HepG2 (cell line): ENCODE measurements around the gene HDAC5. TPM values are rescaled to one million over a fixed set of nuclear protein-coding genes. Genes with fewer than 3 reads are reported as not detected.
A peak's percentile ranks its signal among the peaks of the same experiment; 100 is the strongest.

Source experiments
- FOXM1 ChIP-seq: sonication (generic); formaldehyde crosslinking; IDR thresholded peaks from 2 replicates; pipeline ENCODE4 v1.5.0; 2020; ENCODE audit warnings: missing genetic modification reagents
- HNRNPLL ChIP-seq: fragments of 200-400 bp; formaldehyde crosslinking; IDR thresholded peaks from 2 replicates; pipeline ENCODE4 v1.6.1; 2017; ENCODE audit warnings: mild to moderate bottlenecking, low read depth, low read length; ENCODE audit not compliant: poor library complexity, severe bottlenecking
- ISL2 ChIP-seq: sonication (generic); formaldehyde crosslinking; IDR thresholded peaks from 2 replicates; pipeline ENCODE4 v1.5.0; 2020; ENCODE audit warnings: missing genetic modification reagents
- JUND ChIP-seq: sonication (generic); formaldehyde crosslinking; IDR thresholded peaks from 2 replicates; pipeline ENCODE4 v1.8.0; 2022; ENCODE audit warnings: mild to moderate bottlenecking, missing genetic modification reagents
- KDM5B ChIP-seq: sonication (generic); formaldehyde crosslinking; IDR thresholded peaks from 2 replicates; pipeline ENCODE4 v1.4.0; 2020; ENCODE audit warnings: missing genetic modification reagents, mild to moderate bottlenecking, borderline replicate concordance
- KDM6A ChIP-seq: IDR thresholded peaks from 2 replicates; pipeline ENCODE4 v1.6.1; 2016; ENCODE audit warnings: low read depth
- NFYC ChIP-seq: IDR thresholded peaks from 2 replicates; pipeline ENCODE4 v1.6.1; 2016; ENCODE audit warnings: missing genetic modification reagents, missing compliant biosample characterization
- RAD21 ChIP-seq: fragments of 450-650 bp; formaldehyde crosslinking; IDR thresholded peaks from 2 replicates; pipeline ENCODE4 v1.5.0; 2020; ENCODE audit warnings: mild to moderate bottlenecking
- SIX4 ChIP-seq: sonication (generic); formaldehyde crosslinking; IDR thresholded peaks from 2 replicates; pipeline ENCODE4 v1.4.0; 2020; ENCODE audit warnings: missing genetic modification reagents
- SOX13 ChIP-seq, 3 experiments: fragments of 450-650 bp in 1 of 3; sonication (generic) in 1 of 3; formaldehyde crosslinking in 1 of 3; IDR thresholded peaks in 2 of 3; conservative IDR thresholded peaks in 1 of 3; 2 replicates each; pipeline versions ENCODE4 v1.5.0 to v1.6.1; 2016 to 2020; ENCODE audit warnings: antibody characterized with exemption in 1 of 3, mild to moderate bottlenecking in 1 of 3, missing compliant biosample characterization in 1 of 3, missing genetic modification reagents in 1 of 3, moderate library complexity in 1 of 3
- ZNF12 ChIP-seq: sonication (generic); formaldehyde crosslinking; IDR thresholded peaks from 2 replicates; pipeline ENCODE4 v1.5.0; 2020; ENCODE audit warnings: missing genetic modification reagents
- ZNF143 ChIP-seq: sonication (generic); formaldehyde crosslinking; IDR thresholded peaks from 2 replicates; pipeline ENCODE4 v1.4.0; 2020; ENCODE audit warnings: missing genetic modification reagents
- ZNF260 ChIP-seq: sonication (generic); formaldehyde crosslinking; IDR thresholded peaks from 2 replicates; pipeline ENCODE4 v1.4.0; 2020; ENCODE audit warnings: missing genetic modification reagents, low read depth, mild to moderate bottlenecking, borderline replicate concordance
- ZNF510 ChIP-seq: sonication (generic); formaldehyde crosslinking; IDR thresholded peaks from 2 replicates; pipeline ENCODE4 v1.4.0; 2020; ENCODE audit warnings: low read depth, mild to moderate bottlenecking, missing genetic modification reagents
- polyA plus RNA-seq, 8 experiments: library from polyadenylated mRNA; depleted of rRNA in 3 of 8; stranded (reverse) in 7 of 8; unstranded in 1 of 8; fragments of >200 nt; fragmentation: Illumina TruSeq in 4 of 8; extraction: Trizol in 4 of 8; gene quantifications; 2 replicates each; pipeline versions ENCODE4 v1.2.1 to v1.2.3, GENCODE V29; 2011 to 2016; ENCODE audit warnings: low read depth in 4 of 8, missing spikeins in 1 of 8, mixed read lengths in 1 of 8; ENCODE audit not compliant: insufficient read depth in 1 of 8
- total RNA-seq, 5 experiments: library from RNA; depleted of rRNA; stranded (reverse); fragments of >200 nt; fragmentation: Illumina TruSeq; extraction: Trizol; gene quantifications; 2 replicates each; pipeline ENCODE4 v1.2.3, GENCODE V29; 2016; ENCODE audit warnings: low read depth in 1 of 5
- TF ChIP-seq, protein P1 (sequence below): sonication (generic); formaldehyde crosslinking; IDR thresholded peaks from 2 replicates; pipeline ENCODE4 v1.4.0; 2020; ENCODE audit warnings: mild to moderate bottlenecking, missing genetic modification reagents, borderline replicate concordance
- TF ChIP-seq, protein P2 (sequence below): sonication (generic); formaldehyde crosslinking; IDR thresholded peaks from 2 replicates; pipeline ENCODE4 v1.4.0; 2020; ENCODE audit warnings: mild to moderate bottlenecking, missing genetic modification reagents, borderline replicate concordance
- TF ChIP-seq, protein P3 (sequence below): sonication (generic); formaldehyde crosslinking; IDR thresholded peaks from 2 replicates; pipeline ENCODE4 v1.9.0; 2021; ENCODE audit warnings: missing genetic modification reagents, mild to moderate bottlenecking, borderline replicate concordance
- TF ChIP-seq, protein P4 (sequence below): sonication (generic); formaldehyde crosslinking; IDR thresholded peaks from 2 replicates; pipeline ENCODE4 v1.4.0; 2020; ENCODE audit warnings: mild to moderate bottlenecking, missing genetic modification reagents

The HDAC5 gene
- total and polyA plus RNA-seq, 2 of the 13 experiments (the other 11 are each of a cell fraction or from before 2014, with no cell fraction given): 46.4 to 85.4 TPM

DNA sequence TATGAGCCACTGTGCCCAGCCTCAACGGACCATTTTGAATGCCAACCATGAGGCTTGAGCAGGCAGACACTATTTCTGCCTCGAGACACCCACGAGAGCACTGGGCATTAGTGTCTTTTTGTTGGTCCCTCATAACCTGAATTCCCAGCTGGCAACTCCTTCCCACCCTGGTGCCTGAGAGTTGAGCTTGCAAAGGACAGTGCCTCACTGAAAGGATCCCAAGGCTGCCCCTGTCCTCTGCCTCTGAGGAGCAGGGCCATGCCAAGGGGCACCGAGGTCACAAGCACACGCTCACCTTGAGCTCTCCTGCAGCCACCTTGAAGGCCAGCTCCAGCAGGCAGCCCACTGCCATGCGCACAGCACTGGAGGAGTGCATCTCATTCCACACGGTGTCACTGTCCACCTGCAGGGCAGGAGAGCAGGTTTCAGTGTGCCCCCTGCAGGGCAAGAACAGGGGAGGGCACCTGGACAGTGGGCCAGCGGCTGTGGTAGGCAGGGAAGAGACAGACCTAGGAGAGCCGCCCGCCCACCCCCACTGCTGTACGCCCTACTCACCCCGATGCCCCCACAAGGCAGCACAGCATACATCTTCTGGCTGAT is 40.1 kb downstream of the HDAC5 start (continued):
- TF ChIP-seq, protein P1, sequence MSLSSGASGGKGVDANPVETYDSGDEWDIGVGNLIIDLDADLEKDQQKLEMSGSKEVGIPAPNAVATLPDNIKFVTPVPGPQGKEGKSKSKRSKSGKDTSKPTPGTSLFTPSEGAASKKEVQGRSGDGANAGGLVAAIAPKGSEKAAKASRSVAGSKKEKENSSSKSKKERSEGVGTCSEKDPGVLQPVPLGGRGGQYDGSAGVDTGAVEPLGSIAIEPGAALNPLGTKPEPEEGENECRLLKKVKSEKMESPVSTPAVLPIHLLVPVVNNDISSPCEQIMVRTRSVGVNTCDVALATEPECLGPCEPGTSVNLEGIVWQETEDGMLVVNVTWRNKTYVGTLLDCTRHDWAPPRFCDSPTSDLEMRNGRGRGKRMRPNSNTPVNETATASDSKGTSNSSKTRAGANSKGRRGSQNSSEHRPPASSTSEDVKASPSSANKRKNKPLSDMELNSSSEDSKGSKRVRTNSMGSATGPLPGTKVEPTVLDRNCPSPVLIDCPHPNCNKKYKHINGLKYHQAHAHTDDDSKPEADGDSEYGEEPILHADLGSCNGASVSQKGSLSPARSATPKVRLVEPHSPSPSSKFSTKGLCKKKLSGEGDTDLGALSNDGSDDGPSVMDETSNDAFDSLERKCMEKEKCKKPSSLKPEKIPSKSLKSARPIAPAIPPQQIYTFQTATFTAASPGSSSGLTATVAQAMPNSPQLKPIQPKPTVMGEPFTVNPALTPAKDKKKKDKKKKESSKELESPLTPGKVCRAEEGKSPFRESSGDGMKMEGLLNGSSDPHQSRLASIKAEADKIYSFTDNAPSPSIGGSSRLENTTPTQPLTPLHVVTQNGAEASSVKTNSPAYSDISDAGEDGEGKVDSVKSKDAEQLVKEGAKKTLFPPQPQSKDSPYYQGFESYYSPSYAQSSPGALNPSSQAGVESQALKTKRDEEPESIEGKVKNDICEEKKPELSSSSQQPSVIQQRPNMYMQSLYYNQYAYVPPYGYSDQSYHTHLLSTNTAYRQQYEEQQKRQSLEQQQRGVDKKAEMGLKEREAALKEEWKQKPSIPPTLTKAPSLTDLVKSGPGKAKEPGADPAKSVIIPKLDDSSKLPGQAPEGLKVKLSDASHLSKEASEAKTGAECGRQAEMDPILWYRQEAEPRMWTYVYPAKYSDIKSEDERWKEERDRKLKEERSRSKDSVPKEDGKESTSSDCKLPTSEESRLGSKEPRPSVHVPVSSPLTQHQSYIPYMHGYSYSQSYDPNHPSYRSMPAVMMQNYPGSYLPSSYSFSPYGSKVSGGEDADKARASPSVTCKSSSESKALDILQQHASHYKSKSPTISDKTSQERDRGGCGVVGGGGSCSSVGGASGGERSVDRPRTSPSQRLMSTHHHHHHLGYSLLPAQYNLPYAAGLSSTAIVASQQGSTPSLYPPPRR (CRISPR knock-in tag): 0 out of 2 replicates have a peak, but pooled peaks have one; percentile 45
- 0 out of 2 replicates have a peak, but pooled peaks have one; percentile 37 for TF ChIP-seq ZNF12 (CRISPR knock-in tag)
- TF ChIP-seq, protein P2, sequence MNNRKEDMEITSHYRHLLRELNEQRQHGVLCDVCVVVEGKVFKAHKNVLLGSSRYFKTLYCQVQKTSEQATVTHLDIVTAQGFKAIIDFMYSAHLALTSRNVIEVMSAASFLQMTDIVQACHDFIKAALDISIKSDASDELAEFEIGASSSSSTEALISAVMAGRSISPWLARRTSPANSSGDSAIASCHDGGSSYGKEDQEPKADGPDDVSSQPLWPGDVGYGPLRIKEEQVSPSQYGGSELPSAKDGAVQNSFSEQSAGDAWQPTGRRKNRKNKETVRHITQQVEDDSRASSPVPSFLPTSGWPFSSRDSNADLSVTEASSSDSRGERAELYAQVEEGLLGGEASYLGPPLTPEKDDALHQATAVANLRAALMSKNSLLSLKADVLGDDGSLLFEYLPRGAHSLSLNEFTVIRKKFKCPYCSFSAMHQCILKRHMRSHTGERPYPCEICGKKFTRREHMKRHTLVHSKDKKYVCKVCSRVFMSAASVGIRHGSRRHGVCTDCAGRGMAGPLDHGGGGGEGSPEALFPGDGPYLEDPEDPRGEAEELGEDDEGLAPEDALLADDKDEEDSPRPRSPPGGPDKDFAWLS (CRISPR knock-in tag): 0 out of 2 replicates have a peak, but pooled peaks have one; percentile 32
- TF ChIP-seq RAD21: peak; percentile 99
- TF ChIP-seq FOXM1 (CRISPR knock-in tag): no peak
- TF ChIP-seq JUND (CRISPR knock-in tag): 0 out of 2 replicates have a peak, but pooled peaks have one; percentile 57
- TF ChIP-seq NFYC (CRISPR knock-in tag): 0 out of 2 replicates have a peak, but pooled peaks have one; percentile 22
- TF ChIP-seq SIX4: 0 out of 2 replicates have a peak, but pooled peaks have one; percentile 21
- TF ChIP-seq, protein P3, sequence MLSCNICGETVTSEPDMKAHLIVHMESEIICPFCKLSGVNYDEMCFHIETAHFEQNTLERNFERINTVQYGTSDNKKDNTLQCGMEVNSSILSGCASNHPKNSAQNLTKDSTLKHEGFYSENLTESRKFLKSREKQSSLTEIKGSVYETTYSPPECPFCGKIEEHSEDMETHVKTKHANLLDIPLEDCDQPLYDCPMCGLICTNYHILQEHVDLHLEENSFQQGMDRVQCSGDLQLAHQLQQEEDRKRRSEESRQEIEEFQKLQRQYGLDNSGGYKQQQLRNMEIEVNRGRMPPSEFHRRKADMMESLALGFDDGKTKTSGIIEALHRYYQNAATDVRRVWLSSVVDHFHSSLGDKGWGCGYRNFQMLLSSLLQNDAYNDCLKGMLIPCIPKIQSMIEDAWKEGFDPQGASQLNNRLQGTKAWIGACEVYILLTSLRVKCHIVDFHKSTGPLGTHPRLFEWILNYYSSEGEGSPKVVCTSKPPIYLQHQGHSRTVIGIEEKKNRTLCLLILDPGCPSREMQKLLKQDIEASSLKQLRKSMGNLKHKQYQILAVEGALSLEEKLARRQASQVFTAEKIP: no peak
- TF ChIP-seq HNRNPLL: peak; percentile 30
- TF ChIP-seq KDM5B (CRISPR knock-in tag): no peak
- TF ChIP-seq KDM6A: no peak
- TF ChIP-seq ISL2 (CRISPR knock-in tag): no peak
- TF ChIP-seq, protein P4, sequence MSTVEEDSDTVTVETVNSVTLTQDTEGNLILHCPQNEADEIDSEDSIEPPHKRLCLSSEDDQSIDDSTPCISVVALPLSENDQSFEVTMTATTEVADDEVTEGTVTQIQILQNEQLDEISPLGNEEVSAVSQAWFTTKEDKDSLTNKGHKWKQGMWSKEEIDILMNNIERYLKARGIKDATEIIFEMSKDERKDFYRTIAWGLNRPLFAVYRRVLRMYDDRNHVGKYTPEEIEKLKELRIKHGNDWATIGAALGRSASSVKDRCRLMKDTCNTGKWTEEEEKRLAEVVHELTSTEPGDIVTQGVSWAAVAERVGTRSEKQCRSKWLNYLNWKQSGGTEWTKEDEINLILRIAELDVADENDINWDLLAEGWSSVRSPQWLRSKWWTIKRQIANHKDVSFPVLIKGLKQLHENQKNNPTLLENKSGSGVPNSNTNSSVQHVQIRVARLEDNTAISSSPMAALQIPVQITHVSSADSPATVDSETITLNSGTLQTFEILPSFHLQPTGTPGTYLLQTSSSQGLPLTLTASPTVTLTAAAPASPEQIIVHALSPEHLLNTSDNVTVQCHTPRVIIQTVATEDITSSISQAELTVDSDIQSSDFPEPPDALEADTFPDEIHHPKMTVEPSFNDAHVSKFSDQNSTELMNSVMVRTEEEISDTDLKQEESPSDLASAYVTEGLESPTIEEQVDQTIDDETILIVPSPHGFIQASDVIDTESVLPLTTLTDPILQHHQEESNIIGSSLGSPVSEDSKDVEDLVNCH: no peak
- TF ChIP-seq ZNF143 (CRISPR knock-in tag): 0 out of 2 replicates have a peak, but pooled peaks have one; percentile 6
- TF ChIP-seq SOX13 (IDR thresholded peaks at IDR 0.05): no peak
- TF ChIP-seq SOX13 (CRISPR knock-in tag; conservative IDR thresholded peaks at IDR 0.05 in 1 of 2, IDR thresholded peaks at IDR 0.05 in 1 of 2): 0 out of 4 replicates have a peak, but pooled peaks of 1 of the 2 experiments have one; percentile 24
- no peak for TF ChIP-seq ZNF260 (CRISPR knock-in tag)
- no peak for TF ChIP-seq ZNF510
